ENCODE data around the gene GRID2.

DNA sequence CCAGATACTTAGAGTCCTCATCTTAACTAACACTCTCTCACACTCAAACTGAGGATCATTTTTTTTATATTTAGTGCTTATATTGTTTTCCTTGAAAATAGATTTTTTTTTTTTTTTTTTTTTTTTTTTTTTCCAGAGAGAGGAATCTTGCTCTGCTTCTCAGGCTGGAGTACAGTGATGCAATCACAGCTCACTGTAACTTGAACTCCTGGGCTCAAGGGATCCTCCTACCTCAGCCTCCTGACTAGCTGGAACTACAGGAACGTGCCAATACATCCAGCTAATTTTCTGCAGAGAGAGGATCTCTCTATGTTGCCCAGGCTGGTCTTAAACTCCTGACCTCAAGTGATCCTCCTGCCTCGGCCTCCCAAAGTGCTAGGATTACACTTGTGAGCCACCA is 874.5 kb downstream of the GRID2 start:
- TF ChIP-seq, protein P1, sequence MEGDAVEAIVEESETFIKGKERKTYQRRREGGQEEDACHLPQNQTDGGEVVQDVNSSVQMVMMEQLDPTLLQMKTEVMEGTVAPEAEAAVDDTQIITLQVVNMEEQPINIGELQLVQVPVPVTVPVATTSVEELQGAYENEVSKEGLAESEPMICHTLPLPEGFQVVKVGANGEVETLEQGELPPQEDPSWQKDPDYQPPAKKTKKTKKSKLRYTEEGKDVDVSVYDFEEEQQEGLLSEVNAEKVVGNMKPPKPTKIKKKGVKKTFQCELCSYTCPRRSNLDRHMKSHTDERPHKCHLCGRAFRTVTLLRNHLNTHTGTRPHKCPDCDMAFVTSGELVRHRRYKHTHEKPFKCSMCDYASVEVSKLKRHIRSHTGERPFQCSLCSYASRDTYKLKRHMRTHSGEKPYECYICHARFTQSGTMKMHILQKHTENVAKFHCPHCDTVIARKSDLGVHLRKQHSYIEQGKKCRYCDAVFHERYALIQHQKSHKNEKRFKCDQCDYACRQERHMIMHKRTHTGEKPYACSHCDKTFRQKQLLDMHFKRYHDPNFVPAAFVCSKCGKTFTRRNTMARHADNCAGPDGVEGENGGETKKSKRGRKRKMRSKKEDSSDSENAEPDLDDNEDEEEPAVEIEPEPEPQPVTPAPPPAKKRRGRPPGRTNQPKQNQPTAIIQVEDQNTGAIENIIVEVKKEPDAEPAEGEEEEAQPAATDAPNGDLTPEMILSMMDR (IDR thresholded peaks at IDR 0.05) = no peak
- TF ChIP-seq POLR2A (IDR thresholded peaks at IDR 0.05) = no peak

Data from breast epithelium (tissue), 3 donors.